Spleen (tissue), 7 donors: ENCODE data around the gene SHLD1.

Experiments
- POLR2A ChIP-seq, 3 donors: fragments of 450-650 bp; IDR thresholded peaks; one replicate each; pipeline ENCODE4 v1.5.1; 2017; ENCODE audit warnings: antibody characterized with exemption in 3 of 3, mild to moderate bottlenecking in 1 of 3
- POLR2AphosphoS5 ChIP-seq, 3 donors: sonication (generic); formaldehyde crosslinking; IDR thresholded peaks; one replicate each; pipeline ENCODE4 v1.5.1; 2017; ENCODE audit warnings: antibody characterized with exemption in 3 of 3
- TF ChIP-seq, protein P1 (sequence below), 11 experiments: fragments of 200-600 bp in 7 of 11; fragments of 450-650 bp in 4 of 11; sonication (generic) in 4 of 11; IDR thresholded peaks in 8 of 11; conservative IDR thresholded peaks in 3 of 11; 1 replicate in 7 of 11; 2 replicates in 4 of 11; pipeline versions ENCODE4 v1.4.0 to v1.8.0; 2016 to 2021; ENCODE audit warnings: antibody characterized with exemption in 11 of 11, inconsistent platforms in 4 of 11, mild to moderate bottlenecking in 1 of 11
- donor health status: DM: no; HTN: no; CAD: no; lungs with moderate emphysema.
- donor health status: DM: no; HTN: no; CAD: no.
- donor health status: DM: no; HTN: no; CAD: no.

DNA sequence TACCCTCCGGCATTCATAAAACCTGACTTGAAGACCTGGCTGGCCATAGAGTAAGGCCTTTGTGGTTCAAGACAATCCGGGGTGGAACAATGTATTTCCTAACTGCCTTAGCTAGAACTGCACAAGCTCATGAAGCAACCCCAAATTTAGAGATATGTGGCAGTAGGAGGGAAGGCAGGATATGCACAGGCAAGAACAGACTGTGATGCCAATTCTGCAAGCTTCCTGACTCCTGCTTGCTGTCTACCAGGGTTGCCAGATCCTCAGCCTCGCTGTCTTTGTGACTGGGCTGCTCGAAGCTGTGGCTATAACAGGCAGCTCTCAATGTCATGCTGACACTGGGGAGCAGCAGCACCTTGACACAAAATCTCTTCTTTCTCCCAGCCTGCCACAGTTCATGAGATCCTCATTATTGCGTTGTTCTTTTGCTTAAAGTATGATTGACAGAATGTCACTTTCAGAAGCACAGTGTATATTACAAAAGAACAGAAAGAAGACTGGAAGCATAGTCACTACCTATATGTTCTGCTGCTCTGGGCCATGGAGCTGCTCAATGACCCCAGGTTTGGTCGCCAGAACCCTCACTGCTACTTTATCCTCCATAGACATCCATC is 18.3 kb upstream of the SHLD1 start:
- TF ChIP-seq, protein P1, sequence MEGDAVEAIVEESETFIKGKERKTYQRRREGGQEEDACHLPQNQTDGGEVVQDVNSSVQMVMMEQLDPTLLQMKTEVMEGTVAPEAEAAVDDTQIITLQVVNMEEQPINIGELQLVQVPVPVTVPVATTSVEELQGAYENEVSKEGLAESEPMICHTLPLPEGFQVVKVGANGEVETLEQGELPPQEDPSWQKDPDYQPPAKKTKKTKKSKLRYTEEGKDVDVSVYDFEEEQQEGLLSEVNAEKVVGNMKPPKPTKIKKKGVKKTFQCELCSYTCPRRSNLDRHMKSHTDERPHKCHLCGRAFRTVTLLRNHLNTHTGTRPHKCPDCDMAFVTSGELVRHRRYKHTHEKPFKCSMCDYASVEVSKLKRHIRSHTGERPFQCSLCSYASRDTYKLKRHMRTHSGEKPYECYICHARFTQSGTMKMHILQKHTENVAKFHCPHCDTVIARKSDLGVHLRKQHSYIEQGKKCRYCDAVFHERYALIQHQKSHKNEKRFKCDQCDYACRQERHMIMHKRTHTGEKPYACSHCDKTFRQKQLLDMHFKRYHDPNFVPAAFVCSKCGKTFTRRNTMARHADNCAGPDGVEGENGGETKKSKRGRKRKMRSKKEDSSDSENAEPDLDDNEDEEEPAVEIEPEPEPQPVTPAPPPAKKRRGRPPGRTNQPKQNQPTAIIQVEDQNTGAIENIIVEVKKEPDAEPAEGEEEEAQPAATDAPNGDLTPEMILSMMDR (IDR thresholded peaks at IDR 0.05 in 8 of 11, conservative IDR thresholded peaks at IDR 0.05 in 3 of 11), result no peak
- TF ChIP-seq POLR2AphosphoS5 (IDR thresholded peaks at IDR 0.05), result no peak
- no peak for TF ChIP-seq POLR2A (IDR thresholded peaks at IDR 0.05)
